Mammary epithelial cell (primary cell): ENCODE data around the gene GPX3.

Experiments
- EZH2 ChIP-seq: IDR thresholded peaks from 2 replicates; pipeline ENCODE4 v1.6.1; 2012; ENCODE audit warnings: low read length, inconsistent platforms, borderline replicate concordance
- TF ChIP-seq, protein P1 (sequence below), 2 donors: IDR thresholded peaks in 1 of 2; conservative IDR thresholded peaks in 1 of 2; 2 replicates each; pipeline ENCODE4 v1.5.1; 2011 to 2012; ENCODE audit warnings: inconsistent platforms in 2 of 2, low read length in 2 of 2, mild to moderate bottlenecking in 2 of 2, control low read depth in 1 of 2, low read depth in 1 of 2; ENCODE audit not compliant: insufficient read depth in 1 of 2; ENCODE audit errors: extremely low read depth in 1 of 2

GRCh38 chr5:151077419-151077818, 57.0 kb downstream of the GPX3 start:
- TF ChIP-seq, protein P1, sequence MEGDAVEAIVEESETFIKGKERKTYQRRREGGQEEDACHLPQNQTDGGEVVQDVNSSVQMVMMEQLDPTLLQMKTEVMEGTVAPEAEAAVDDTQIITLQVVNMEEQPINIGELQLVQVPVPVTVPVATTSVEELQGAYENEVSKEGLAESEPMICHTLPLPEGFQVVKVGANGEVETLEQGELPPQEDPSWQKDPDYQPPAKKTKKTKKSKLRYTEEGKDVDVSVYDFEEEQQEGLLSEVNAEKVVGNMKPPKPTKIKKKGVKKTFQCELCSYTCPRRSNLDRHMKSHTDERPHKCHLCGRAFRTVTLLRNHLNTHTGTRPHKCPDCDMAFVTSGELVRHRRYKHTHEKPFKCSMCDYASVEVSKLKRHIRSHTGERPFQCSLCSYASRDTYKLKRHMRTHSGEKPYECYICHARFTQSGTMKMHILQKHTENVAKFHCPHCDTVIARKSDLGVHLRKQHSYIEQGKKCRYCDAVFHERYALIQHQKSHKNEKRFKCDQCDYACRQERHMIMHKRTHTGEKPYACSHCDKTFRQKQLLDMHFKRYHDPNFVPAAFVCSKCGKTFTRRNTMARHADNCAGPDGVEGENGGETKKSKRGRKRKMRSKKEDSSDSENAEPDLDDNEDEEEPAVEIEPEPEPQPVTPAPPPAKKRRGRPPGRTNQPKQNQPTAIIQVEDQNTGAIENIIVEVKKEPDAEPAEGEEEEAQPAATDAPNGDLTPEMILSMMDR (conservative IDR thresholded peaks at IDR 0.05 in 1 of 2, IDR thresholded peaks at IDR 0.05 in 1 of 2; ENCODE audit: extremely low read depth in 1 of 2, insufficient read depth in 1 of 2, low read depth in 1 of 2, low read length in 2 of 2) = no peak
- TF ChIP-seq EZH2 = no peak
